Activated CD4-positive, alpha-beta T cell treated with anti-CD3 and anti-CD28 coated beads for 4 hours (primary cell): Measurements from ENCODE around the gene DLEC1.

Source experiments
- DNase-seq, 2 donors: peaks; one replicate each; pipeline ENCODE4 v3.0.0-alpha.2; 2020

Gene DLEC1

GRCh38 chr3:38163841-38164642, 125.0 kb downstream of the DLEC1 start:
- DNase-seq: no peak

DNA sequence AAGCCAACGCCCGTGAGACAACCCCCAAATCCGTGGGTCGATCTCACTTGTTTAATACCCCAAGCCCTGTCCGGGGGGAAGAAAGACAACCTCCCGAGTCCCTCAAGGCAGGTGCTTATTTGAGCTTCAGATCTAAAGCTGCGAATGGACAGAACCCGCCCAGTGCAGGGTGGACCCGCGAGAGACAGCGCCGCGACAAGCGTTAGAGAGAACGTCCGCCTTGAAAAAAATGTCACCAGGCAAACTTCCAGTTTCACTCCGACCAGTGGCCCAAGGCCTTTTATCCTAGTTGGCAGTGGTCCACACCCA, 125.6 kb downstream of the DLEC1 start:
- no peak for DNase-seq

DNA sequence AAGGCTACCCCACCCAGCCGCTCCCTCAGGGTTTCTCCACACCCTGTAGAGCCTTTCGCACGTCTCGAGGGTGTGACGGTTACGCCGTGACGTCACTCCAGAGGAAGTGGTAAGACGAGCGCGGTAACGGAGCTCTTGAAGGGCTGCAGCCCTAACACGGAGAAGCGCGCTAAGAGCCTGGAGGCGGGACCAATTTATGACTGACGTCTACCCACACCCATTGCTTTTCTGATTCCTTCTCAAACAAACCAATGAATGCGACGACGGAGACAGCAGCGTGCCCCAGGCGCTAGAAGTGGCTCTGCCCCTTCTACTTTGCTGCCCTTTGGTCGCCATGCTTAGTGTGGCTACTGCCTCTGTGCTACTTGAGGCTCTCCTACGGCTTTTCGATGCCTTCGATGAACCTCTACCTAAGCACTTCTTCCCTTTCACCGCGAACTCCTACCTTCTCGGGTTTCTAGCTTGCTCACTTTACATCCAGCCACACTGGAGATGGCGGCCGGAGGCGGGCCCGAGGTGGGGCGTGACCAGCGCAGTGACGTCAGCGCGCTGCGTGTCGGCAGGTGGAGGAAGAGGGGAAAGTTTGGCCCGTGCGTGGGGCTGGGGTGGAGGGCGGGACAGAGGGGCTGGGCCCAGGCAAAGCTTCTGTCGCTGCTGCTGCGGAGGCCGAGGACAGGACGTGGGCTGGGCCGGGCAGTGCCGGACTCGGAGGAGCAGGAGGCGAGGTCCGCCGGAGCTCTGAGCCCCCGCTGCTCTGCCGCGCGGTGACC, 126.1 kb downstream of the DLEC1 start, which contains the start of gene OXSR1:
Gene OXSR1 (plus strand): TSS at position 586 of the 770 bp plus-strand sequence. CDS start 340 bp downstream, outside the sequence.
- DNase-seq: peak; percentile 95 to 96

DNA sequence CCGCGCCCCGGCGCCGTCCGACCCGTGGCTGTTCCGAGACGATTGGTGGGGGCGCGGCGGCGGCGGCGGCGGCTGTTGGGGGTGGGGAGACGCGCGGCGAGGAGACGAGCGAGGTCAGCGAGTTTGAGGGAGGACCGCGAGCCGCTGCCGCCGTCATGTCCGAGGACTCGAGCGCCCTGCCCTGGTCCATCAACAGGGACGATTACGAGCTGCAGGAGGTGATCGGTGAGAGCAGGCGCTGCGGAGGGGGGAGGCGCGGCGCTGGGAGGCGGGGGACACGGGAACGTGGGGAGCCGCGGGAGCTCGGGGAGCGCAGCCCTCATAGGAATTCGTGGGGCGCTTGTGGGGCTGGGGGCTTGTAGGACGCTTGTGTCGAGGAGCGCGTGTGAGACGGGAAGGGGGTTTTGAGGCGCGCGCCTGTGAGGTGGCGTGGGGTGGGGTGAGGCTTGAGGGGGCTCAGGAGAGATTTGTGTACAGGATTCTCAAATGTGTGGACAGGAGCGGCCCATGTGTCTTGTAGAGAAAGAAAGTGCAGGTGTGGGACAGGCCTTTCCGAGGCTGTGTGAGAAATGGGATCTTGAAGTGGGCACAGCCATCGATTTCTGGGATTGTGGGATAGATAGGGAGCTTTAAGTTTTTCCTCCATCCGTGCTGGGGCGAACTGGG, 126.8 kb downstream of the DLEC1 start:
- no peak for DNase-seq

DNA sequence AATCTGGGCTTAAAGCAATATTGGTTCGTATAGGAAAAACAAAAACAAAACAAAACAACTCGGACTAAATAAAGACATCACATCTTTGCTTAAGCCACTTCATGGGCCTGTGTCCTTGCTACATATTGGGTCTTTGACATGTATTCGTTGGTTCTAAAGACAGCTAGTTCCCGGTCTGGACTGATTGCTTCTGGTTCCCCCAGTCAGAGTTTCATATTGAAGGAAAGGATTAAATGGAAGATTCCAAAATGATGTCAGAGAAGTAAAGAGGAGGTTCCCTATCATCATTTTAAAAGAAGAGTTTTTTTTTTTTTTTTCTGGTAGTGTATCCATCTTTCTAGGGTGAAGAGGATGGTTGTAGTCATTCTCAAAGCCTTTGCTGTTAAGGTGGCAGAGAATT, 128.6 kb downstream of the DLEC1 start:
- no peak for DNase-seq

DNA sequence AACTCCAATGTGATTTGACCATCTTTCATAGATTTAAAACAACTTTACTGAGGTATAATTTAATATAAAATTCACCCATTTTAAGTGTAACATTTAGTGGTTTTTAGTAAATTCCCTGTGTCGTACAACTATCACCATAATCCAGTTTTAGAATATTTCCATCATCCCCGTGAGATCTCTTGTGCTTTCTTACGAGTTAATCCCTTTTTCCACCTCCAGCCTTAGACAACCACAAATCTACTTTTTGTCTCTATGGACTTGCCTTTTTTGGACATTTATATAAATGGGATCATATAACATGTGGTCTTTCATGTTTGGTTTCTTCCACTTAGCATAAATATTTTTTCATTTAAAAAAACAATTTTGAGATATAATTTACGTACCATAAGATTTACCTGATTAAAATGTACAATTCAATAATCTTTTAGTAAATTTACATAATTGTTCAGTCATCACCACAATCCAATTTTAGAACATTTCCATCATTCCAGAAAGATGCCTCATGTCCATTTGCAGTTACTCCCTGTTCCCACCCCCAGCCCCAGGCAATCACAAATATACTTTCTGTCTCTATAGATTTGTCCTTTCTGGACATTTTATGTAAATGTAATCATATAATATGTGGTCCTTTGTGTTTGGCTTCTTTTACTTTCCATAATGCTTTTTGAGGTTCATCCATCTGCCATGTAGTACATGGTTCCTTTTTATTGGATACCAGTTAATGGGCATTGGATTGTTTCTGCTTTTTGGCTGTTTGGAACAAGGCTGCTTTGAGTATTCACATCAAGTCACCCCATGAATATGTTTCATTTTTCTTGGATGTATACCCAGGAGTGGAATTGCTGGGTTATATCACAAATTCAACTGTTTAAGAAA, 129.4 kb downstream of the DLEC1 start:
- DNase-seq: no peak

- DNase-seq: no peak
Measured at GRCh38 chr3:38169027-38169317, 130.0 kb downstream of the DLEC1 start.

GRCh38 chr3:38170722-38171121, 131.7 kb downstream of the DLEC1 start:
- no peak for DNase-seq

DNA sequence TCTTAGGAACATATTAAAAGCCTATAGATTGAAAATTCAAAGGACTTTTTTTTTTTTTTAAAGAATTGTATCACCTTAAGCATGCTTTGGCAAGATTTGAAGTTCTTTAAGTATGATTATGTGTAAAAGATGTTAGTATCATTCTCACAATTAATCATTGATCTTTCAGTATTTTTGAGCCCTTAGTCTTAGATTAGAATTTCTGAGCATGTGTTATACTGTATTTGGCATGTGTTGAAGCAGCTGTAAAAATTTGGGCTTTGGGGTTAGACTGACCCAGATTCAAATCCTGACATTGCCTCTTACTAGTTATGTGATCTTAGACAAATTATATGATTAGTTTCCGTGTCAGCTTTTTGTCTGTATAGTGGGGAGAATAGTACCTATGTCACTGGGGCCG, 132.6 kb downstream of the DLEC1 start:
- no peak for DNase-seq
